ENCODE data around the gene CPNE6. TPM values are rescaled to one million over a fixed set of nuclear protein-coding genes. Genes with fewer than 3 reads are reported as not detected.
"Not testable (repeated sequence)": the region's sequence is repeated elsewhere in the genome, so short reads cannot be mapped to it uniquely, and the experiment has no call there.

The CPNE6 gene
- polyA plus RNA-seq, 4 donors = 0.11 TPM; not detected in 3

GRCh38 chr14:24100197-24100981 lies 29.0 kb downstream of the CPNE6 start:
- no peak for DNase-seq (ENCODE audit: low read depth in 4 of 4, low spot score in 2 of 4)

GRCh38 chr14:24100982-24101494 lies 29.7 kb downstream of the CPNE6 start:
- no peak for DNase-seq (ENCODE audit: low read depth in 4 of 4, low spot score in 2 of 4)

GRCh38 chr14:24102357-24103048 lies 31.1 kb downstream of the CPNE6 start:
- DNase-seq (ENCODE audit: low read depth in 4 of 4, low spot score in 2 of 4) = no peak

GRCh38 chr14:24103451-24103850 lies 32.1 kb downstream of the CPNE6 start:
- DNase-seq (ENCODE audit: low read depth in 4 of 4, low spot score in 2 of 4) = no peak

- DNase-seq (ENCODE audit: low read depth in 4 of 4, low spot score in 2 of 4) = not testable (repeated sequence)
These were observed 34.4 kb downstream of the CPNE6 start for GRCh38 chr14:24105609-24106239.

- no peak for DNase-seq (ENCODE audit: low read depth in 4 of 4, low spot score in 2 of 4)
These were observed 35.4 kb downstream of the CPNE6 start for GRCh38 chr14:24106672-24107271.

GRCh38 chr14:24108336-24108874 lies 37.0 kb downstream of the CPNE6 start:
- no peak for DNase-seq (ENCODE audit: low read depth in 4 of 4, low spot score in 2 of 4)

- DNase-seq (ENCODE audit: low read depth in 4 of 4, low spot score in 2 of 4) = no peak
These were observed 38.7 kb downstream of the CPNE6 start for GRCh38 chr14:24110060-24110459.

GRCh38 chr14:24110523-24110922 lies 39.2 kb downstream of the CPNE6 start:
- no peak for DNase-seq (ENCODE audit: low read depth in 4 of 4, low spot score in 2 of 4)

- DNase-seq (ENCODE audit: low read depth in 4 of 4, low spot score in 2 of 4) = no peak
These were observed 42.0 kb downstream of the CPNE6 start for GRCh38 chr14:24113379-24113800.

GRCh38 chr14:24113801-24114531 lies 42.6 kb downstream of the CPNE6 start:
- DNase-seq (ENCODE audit: low read depth in 4 of 4, low spot score in 2 of 4) = peak in 2 of 4 donors; percentile 69 to 99

- peak; percentile 99 to 100 (median 99) for DNase-seq (ENCODE audit: low read depth in 4 of 4, low spot score in 2 of 4)
These were observed 43.4 kb downstream of the CPNE6 start, which contains the start of the genes DCAF11 and NRL for GRCh38 chr14:24114532-24115421. DCAF11 (plus strand) TSS chr14:24114777; CDS start chr14:24115595, 818 bp downstream. NRL (minus strand) TSS chr14:24114949; CDS start chr14:24082848, 32,101 bp downstream.

- DNase-seq (ENCODE audit: low read depth in 4 of 4, low spot score in 2 of 4) = no peak
These were observed 44.2 kb downstream of the CPNE6 start for GRCh38 chr14:24115422-24116127.

GRCh38 chr14:24116128-24116814 lies 44.9 kb downstream of the CPNE6 start:
- no peak for DNase-seq (ENCODE audit: low read depth in 4 of 4, low spot score in 2 of 4)

GRCh38 chr14:24117179-24117578 lies 45.8 kb downstream of the CPNE6 start:
- DNase-seq (ENCODE audit: low read depth in 4 of 4, low spot score in 2 of 4) = no peak

GRCh38 chr14:24119691-24120090 lies 48.3 kb downstream of the CPNE6 start:
- no peak for DNase-seq (ENCODE audit: low read depth in 4 of 4, low spot score in 2 of 4)

GRCh38 chr14:24121210-24121609 lies 49.8 kb downstream of the CPNE6 start:
- DNase-seq (ENCODE audit: low read depth in 4 of 4, low spot score in 2 of 4) = no peak
